Nasal cavity respiratory epithelium epithelial cell of viscerocranial mucosa (primary cell): ENCODE data around the gene ATP1A3. TPM values are rescaled to one million over a fixed set of nuclear protein-coding genes. Genes with fewer than 3 reads are reported as not detected.

Experiments used
- total RNA-seq: library from RNA; depleted of rRNA; stranded (reverse); fragments of >200 nt; gene quantifications from 2 replicates; pipeline ENCODE4 v1.2.3, GENCODE V29; 2014

The ATP1A3 gene
- under 0.01 and 0.14 TPM in 2 replicates for total RNA-seq

DNA sequence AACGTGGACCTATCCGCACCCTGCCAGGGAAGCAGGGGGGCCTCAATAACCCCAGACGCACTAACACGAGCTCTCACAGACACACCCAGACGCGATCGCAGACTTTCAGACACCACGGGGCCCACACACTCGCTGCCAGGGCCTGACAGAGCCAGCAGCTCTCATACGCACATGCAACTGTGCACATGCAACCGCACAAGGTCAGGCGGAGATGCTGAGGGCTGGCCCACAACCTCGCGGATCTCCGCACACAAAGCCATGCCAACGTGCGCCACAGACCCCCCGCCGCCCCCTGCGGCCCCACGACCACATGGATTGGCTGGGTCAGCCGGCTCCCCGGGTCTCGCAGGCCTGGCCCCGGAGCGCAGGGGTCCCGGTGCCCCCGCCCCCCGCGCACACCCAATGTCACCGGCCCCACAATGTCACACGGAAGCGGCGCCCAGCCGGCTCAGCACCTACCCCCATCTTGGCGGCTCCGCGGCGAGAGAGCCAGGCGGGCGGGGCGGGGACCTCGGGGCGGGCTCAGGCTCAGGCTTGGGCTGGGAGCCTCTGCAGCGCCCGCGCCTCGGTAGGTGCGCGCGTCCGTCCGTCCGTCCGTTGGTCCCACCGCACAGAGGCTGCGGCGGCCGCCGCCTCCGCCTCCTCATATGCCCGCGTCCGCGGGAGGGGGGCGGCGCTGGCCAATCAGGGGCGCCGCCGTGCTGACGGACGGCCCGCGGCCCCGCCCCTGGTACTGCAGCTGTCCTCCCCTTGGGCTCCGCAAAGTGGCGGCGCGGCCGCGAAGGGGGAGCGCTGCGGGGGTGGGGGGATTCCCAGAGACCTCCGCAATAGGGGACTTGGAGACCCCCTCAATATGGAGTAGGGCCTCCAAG, at the start of gene ATP1A3:
ATP1A3 (minus strand) TSS at position 619 of the 872 bp plus-strand sequence; CDS start at position 465, 154 bp downstream.

DNA sequence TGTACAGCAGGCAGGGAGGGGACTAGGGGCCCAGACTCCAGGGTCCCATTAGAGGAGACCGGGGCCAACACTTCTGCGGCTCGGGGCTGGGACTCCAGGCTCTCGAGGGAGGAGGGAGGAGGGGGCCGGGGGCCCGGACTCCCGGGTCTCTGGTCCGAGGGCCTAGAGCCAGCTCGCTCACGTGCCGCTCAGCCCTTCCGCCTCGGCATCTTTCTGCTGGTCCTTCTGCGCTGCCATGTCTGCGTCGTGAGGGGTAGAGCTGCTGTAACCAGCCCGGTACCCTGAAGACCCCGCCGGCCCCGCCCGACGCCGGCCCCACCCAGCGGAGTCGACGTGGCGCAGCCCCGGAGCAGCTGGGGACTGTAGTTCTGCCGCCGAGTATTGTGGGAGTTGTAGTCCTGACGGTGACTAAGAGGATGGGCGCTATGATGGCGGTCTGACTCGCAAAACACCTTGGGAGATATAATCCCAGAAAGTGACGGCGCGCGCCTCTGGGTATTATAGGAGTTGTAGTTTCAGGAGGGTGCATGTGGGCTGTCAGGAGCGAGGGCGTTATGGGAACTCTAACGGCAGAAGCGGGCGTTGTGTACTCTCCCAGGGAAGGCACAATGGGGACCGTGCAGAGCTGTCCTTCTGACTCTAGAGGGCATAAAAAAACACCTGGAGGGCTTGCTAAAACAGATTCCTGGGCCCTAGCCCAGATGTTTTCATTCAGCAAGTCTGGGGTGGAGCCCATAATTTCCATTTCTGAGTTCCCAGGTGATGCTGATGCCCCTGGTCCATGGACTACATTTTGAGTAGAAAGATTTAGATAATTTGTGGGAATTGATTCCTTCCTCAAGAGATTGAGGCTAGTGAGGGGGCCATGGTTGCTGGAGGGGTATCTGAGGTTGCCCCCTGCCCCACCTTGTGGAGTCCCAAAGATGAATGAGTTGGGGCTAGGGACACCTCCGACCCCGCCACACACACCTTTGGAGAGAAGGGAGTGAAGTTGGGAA, 34.7 kb downstream of the ATP1A3 start, which contains the start of gene RABAC1:
RABAC1 (minus strand) TSS at position 266 of the 998 bp plus-strand sequence; CDS start at position 237, 29 bp downstream.

DNA sequence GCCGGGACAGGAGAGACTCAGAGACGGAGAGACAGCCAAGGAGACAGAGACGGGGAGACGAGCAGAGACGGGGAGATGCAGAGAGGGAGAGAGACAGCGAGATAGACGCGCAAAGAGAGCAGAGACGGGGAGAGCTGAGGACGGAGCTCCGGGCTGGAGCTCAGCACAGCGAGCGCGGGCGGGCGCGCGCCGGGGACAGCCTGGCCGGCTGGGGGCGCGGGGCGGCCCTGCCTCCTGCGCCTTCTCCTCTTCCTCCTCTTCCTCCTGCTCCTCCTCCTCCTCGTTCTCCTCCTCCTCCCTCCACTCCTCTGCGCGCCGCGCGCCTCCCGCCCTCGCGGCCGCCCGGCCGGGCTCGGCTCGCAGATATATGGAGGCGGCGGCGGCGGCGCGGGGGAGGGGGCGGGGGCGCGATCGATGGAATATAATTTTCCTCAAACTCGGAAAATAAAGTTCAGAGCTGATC, 65.8 kb downstream of the ATP1A3 start, which contains the start of gene ERFL:
ERFL (minus strand) TSS at position 229 of the 463 bp plus-strand sequence. CDS start 15,530 bp downstream, outside the sequence.

Other genes with a start within 250 kb of the ATP1A3 start
- 9.6 and 23.3 TPM in 2 replicates for gene CEACAM6, start 238.7 kb downstream of the ATP1A3 start, total RNA-seq
- 0.07 TPM in 1 of 2 replicates, not detected in the other for gene CEACAM3, start 197.6 kb downstream of the ATP1A3 start, total RNA-seq
- gene LYPD4, start 149.5 kb downstream of the ATP1A3 start, total RNA-seq = not detected in 2 replicates
- gene DMRTC2, start 149.2 kb downstream of the ATP1A3 start, total RNA-seq = not detected in 2 replicates
- 918 and 1,104 TPM in 2 replicates for gene RPS19, start 134.0 kb downstream of the ATP1A3 start, total RNA-seq
- gene CD79A, start 117.0 kb downstream of the ATP1A3 start, total RNA-seq = 0.07 TPM in 1 of 2 replicates, not detected in the other
- gene ARHGEF1, start 111.0 kb downstream of the ATP1A3 start, total RNA-seq = 27.3 and 30.3 TPM in 2 replicates
- gene ERFL, start 65.8 kb downstream of the ATP1A3 start, total RNA-seq = under 0.01 and 0.14 TPM in 2 replicates
- gene RABAC1, start 34.9 kb downstream of the ATP1A3 start, total RNA-seq = 45.1 TPM in 2 replicates
- gene GRIK5, start 76.0 kb upstream of the ATP1A3 start, total RNA-seq = 0.28 and 0.34 TPM in 2 replicates
- gene ZNF574, start 81.9 kb upstream of the ATP1A3 start, total RNA-seq = 11.6 and 18.8 TPM in 2 replicates
- gene POU2F2, start 138.2 kb upstream of the ATP1A3 start, total RNA-seq = 0.34 and 2.7 TPM in 2 replicates
- 25.7 and 28.7 TPM in 2 replicates for gene DEDD2, start 223.4 kb upstream of the ATP1A3 start, total RNA-seq
- gene ZNF526, start 226.1 kb upstream of the ATP1A3 start, total RNA-seq = 8.2 and 13.2 TPM in 2 replicates
- gene GSK3A, start 248.4 kb upstream of the ATP1A3 start, total RNA-seq = 15.7 and 34.8 TPM in 2 replicates